Measurements from ENCODE around the gene VWA5B2. TPM values are rescaled to one million over a fixed set of nuclear protein-coding genes. Genes with fewer than 3 reads are reported as not detected.

VWA5B2 gene
- total and polyA plus RNA-seq, 9 of the 15 experiments (the other 6 are each of a cell fraction or from before 2014, with no cell fraction given) = 0.04 TPM; not detected in 8

DNA sequence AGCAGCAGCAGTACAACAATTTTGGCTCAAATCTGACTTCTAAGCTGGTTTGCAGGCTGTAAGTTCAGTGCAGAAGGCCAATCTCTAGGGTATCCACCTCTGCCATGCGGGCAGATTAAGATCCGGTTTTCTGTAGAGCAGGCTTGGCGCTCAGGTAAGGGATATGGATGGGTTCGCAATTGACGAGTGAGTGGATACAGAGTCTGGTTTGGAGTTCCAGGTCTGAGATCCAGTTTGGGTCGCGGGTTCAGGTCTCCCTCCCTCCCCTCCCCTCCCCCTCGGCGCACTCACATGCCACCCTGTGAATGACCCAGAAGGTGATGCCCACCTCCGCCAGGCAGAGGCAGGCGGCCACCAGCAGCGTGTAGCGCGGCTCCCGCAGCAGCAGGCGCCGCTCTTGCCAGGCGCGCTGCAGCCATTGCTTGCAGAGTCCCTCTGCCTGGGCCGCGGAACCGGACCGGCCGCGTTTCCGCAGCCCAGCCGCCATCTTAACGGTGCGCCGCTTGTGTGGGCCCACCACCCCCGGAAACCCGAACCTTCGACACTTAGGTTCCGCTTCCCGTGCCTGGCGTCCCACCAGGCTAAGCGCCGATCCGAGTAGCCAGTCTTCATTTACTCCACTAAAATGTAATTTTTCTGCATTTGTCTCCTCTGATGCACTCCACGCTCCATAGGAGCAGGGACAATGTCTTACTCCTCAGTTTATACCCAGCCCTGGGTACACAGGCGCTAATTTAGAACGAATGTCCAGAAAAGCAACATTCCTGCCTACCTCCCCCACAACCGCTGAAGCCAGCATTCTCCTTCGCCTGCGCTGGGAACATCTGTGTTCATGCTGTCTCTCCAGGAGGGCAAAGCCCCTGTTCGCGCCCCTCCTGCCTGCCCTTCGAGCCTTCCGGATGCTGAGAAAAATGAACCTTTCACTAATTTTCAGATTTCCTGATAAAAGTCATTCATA, 19.3 kb downstream of the VWA5B2 start, which contains the start of gene ALG3 (continued):
- TF ChIP-seq, protein P1, sequence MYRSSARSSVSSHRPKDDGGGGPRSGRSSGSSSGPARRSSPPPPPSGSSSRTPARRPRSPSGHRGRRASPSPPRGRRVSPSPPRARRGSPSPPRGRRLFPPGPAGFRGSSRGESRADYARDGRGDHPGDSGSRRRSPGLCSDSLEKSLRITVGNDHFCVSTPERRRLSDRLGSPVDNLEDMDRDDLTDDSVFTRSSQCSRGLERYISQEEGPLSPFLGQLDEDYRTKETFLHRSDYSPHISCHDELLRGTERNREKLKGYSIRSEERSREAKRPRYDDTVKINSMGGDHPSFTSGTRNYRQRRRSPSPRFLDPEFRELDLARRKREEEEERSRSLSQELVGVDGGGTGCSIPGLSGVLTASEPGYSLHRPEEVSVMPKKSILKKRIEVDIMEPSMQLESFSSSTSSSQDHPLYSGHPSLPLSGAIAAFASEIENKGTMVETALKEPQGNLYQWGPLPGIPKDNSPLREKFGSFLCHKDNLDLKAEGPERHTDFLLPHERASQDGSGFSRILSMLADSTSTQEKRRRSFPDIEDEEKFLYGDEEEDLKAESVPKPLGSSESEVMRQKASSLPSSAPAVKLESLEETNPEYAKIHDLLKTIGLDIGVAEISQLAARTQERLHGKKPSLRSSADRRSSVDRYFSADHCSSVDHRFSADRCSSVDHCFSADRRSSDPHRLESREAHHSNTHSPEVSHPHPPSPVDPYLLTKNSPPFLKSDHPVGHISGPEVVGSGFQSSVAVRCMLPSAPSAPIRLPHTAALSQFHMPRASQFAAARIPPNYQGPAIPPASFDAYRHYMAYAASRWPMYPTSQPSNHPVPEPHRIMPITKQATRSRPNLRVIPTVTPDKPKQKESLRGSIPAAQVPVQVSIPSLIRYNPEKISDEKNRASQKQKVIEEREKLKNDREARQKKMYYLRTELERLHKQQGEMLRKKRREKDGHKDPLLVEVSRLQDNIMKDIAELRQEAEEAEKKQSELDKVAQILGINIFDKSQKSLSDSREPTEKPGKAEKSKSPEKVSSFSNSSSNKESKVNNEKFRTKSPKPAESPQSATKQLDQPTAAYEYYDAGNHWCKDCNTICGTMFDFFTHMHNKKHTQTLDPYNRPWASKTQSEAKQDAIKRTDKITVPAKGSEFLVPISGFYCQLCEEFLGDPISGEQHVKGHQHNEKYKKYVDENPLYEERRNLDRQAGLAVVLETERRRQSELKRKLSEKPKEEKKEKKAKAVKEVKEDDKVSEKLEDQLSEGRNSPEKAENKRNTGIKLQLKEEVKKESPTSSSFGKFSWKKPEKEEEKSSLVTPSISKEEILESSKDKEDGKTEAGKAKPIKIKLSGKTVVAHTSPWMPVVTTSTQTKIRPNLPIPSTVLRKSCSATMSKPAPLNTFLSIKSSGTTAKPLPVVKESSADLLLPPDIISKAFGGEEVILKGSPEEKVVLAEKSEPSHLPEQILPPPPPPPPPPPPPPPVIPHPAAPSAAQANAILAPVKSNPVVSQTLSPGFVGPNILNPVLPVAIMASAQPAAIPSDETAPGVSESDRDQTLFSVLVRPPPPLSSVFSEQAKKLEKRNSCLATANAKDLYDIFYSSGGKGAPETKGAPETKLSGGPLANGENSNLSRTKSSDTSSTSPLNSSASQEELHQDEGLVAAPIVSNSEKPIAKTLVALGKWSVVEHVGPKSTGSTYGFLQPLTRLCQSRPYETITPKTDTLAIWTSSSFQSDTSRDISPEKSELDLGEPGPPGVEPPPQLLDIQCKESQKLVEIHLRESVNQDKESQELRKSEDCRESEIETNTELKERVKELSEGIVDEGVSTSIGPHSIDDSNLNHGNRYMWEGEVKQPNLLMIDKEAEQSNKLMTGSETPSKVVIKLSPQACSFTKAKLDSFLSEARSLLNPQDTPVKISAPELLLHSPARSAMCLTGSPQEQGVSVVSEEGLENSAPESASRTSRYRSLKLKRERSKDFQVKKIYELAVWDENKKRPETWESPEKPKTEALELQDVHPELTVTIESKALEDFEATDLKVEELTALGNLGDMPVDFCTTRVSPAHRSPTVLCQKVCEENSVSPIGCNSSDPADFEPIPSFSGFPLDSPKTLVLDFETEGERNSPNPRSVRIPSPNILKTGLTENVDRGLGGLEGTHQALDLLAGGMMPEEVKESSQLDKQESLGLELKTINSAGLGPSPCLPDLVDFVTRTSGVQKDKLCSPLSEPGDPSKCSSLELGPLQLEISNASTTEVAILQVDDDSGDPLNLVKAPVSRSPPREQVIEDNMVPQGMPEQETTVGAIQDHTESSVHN (IDR thresholded peaks at IDR 0.05; ENCODE audit: borderline replicate concordance in 1 of 2, low read depth in 1 of 2) = no peak
- TF ChIP-seq MXI1 (IDR thresholded peaks at IDR 0.05; ENCODE audit: low read depth, low read length) (0 out of 2 replicates have a peak, but pooled peaks have one; percentile 20), ZNF444 (CRISPR knock-in tag; IDR thresholded peaks at IDR 0.05) (peak; percentile 76), ZNF766 (CRISPR knock-in tag; conservative IDR thresholded peaks at IDR 0.05) (no peak; the same call in 1 of the 2 replicates), SMAD4 (CRISPR knock-in tag; conservative IDR thresholded peaks at IDR 0.05) (peak; percentile 46; the same call in 1 of the 2 replicates)
- TF ChIP-seq, protein P2, sequence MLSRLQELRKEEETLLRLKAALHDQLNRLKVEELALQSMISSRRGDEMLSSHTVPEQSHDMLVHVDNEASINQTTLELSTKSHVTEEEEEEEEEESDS (CRISPR knock-in tag; IDR thresholded peaks at IDR 0.05) = no peak
- TF ChIP-seq, protein P3, sequence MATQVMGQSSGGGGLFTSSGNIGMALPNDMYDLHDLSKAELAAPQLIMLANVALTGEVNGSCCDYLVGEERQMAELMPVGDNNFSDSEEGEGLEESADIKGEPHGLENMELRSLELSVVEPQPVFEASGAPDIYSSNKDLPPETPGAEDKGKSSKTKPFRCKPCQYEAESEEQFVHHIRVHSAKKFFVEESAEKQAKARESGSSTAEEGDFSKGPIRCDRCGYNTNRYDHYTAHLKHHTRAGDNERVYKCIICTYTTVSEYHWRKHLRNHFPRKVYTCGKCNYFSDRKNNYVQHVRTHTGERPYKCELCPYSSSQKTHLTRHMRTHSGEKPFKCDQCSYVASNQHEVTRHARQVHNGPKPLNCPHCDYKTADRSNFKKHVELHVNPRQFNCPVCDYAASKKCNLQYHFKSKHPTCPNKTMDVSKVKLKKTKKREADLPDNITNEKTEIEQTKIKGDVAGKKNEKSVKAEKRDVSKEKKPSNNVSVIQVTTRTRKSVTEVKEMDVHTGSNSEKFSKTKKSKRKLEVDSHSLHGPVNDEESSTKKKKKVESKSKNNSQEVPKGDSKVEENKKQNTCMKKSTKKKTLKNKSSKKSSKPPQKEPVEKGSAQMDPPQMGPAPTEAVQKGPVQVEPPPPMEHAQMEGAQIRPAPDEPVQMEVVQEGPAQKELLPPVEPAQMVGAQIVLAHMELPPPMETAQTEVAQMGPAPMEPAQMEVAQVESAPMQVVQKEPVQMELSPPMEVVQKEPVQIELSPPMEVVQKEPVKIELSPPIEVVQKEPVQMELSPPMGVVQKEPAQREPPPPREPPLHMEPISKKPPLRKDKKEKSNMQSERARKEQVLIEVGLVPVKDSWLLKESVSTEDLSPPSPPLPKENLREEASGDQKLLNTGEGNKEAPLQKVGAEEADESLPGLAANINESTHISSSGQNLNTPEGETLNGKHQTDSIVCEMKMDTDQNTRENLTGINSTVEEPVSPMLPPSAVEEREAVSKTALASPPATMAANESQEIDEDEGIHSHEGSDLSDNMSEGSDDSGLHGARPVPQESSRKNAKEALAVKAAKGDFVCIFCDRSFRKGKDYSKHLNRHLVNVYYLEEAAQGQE (IDR thresholded peaks at IDR 0.05; ENCODE audit: borderline replicate concordance) = no peak
- TF ChIP-seq, protein P3 (CRISPR knock-in tag; IDR thresholded peaks at IDR 0.05; ENCODE audit: low read depth) = 0 out of 2 replicates have a peak, but pooled peaks have one; percentile 43

Data from K562 (cell line).